Cardiac muscle cell (in vitro differentiated cells and primary cell): Measurements from ENCODE around the gene PTPN4. TPM values are rescaled to one million over a fixed set of nuclear protein-coding genes. Genes with fewer than 3 reads are reported as not detected.

Experiments used
- DNase-seq, 2 donors: peaks; one replicate each; pipeline versions ENCODE4 v3.0.0 to v3.0.0-alpha.2; 2010 to 2017; ENCODE audit warnings: low read depth in 1 of 2, low spot score in 1 of 2
- H3K27ac ChIP-seq: fragments of 200-600 bp; sonication (generic); 2 replicates; pipeline ENCODE4 v1.5.1; 2016
- H3K27me3 ChIP-seq: fragments of 200-600 bp; sonication (generic); 2 replicates; pipeline ENCODE4 v1.6.0; 2016; ENCODE audit warnings: control low read depth
- H3K36me3 ChIP-seq: fragments of 200-600 bp; sonication (generic); 2 replicates; pipeline ENCODE4 v1.5.1; 2016; ENCODE audit warnings: control low read depth
- H3K4me1 ChIP-seq: fragments of 200-600 bp; sonication (generic); 2 replicates; pipeline ENCODE4 v1.8.1; 2017; ENCODE audit warnings: low read depth, mild to moderate bottlenecking, mixed run types
- H3K4me3 ChIP-seq: fragments of 200-600 bp; sonication (generic); 2 replicates; pipeline ENCODE4 v1.5.1; 2016; ENCODE audit warnings: mild to moderate bottlenecking
- H3K9me3 ChIP-seq: fragments of 200-600 bp; sonication (generic); 2 replicates; pipeline ENCODE4 v1.5.1; 2017; ENCODE audit warnings: low read depth, mild to moderate bottlenecking, control low read depth
- polyA plus RNA-seq: library from polyadenylated mRNA; unstranded; fragments of >200 nt; fragmentation: Nextera tagmentation; extraction: Ambion mirVana; gene quantifications from 2 replicates; pipeline ENCODE4 v1.2.1, GENCODE V29; 2016
- total RNA-seq: library from RNA; depleted of rRNA; stranded (reverse); fragments of >200 nt; gene quantifications from 2 replicates; pipeline ENCODE4 v1.2.3, GENCODE V29; 2016
- TF ChIP-seq, protein P1 (sequence below): IDR thresholded peaks from 2 replicates; pipeline ENCODE4 v1.5.1; 2012; ENCODE audit warnings: low read depth, mild to moderate bottlenecking, low read length

PTPN4 gene
- total and polyA plus RNA-seq, 2 experiments from 2014 or later, result 26.3 to 70.3 TPM

DNA sequence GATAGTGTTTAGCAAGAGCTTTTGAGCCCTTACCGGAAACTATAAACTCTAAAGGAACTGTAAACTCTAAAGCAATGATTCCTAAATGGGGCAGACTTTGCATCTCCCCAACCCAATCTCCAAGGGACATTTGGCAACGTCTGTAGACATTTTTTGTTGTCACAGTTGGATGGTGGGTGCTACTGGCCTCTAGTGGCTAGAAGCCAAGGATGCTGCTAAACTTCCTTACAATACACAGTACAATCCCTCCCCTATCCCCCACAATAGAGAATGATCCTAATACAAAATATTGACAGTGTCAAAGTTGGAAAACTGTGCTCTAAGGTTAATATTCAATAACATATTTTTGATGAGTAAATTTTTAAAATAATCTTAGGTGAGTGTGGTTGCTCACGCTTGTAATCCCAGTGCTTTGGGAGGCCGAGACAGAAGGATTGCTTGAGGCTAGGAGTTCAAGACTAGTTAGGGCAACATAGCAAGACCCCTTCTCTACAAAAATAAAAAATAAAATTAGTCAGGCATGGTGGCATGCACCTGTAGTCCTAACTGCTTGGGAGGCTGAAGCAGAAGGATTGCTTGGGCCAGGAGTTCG lies 66.7 kb downstream of the PTPN4 start:
- TF ChIP-seq, protein P1, sequence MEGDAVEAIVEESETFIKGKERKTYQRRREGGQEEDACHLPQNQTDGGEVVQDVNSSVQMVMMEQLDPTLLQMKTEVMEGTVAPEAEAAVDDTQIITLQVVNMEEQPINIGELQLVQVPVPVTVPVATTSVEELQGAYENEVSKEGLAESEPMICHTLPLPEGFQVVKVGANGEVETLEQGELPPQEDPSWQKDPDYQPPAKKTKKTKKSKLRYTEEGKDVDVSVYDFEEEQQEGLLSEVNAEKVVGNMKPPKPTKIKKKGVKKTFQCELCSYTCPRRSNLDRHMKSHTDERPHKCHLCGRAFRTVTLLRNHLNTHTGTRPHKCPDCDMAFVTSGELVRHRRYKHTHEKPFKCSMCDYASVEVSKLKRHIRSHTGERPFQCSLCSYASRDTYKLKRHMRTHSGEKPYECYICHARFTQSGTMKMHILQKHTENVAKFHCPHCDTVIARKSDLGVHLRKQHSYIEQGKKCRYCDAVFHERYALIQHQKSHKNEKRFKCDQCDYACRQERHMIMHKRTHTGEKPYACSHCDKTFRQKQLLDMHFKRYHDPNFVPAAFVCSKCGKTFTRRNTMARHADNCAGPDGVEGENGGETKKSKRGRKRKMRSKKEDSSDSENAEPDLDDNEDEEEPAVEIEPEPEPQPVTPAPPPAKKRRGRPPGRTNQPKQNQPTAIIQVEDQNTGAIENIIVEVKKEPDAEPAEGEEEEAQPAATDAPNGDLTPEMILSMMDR, result peak; percentile 62
- no peaks in the 10 kb centered on the region for H3K36me3 ChIP-seq
- peak; percentile 27 to 48 for DNase-seq

DNA sequence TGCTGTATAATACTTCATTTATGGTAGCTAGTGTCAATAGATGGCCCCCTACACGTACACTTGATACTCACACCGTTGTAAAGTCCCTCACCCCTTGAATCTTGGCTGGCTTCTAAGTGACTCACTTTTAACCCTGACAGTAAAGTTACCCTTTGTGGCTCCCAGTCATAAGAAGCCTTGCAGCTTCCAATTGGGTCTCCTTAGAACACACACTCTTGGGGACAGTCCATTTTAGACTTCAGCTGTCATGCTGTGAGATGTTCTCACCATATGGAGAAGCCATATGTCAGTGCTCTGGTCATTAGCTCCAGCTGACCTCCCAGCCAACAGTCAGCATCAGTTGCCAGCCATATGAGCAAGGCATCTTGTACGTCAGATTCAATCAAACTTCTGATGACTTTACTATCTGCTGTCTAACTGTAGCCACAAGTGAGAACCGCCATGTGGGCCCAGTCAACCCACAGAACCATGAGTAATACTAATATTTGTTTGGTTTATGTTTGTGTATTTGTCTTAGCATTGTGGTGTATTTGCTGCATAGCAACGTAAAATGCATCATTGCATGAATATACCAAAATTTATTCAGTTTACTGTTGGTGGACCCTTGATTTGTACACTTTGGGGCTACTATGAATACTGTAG lies 68.3 kb downstream of the PTPN4 start:
- no peaks in the 10 kb centered on the region for H3K4me1 ChIP-seq
- no peaks in the 10 kb centered on the region for H3K9me3 ChIP-seq
- no peaks in the 10 kb centered on the region for H3K36me3 ChIP-seq
- H3K27ac ChIP-seq, result no peak overlapping the region
- no peaks in the 10 kb centered on the region for H3K27me3 ChIP-seq
- peak in 1 of 2 donors; percentile 16 for DNase-seq
- H3K4me3 ChIP-seq, result no peak overlapping the region
- TF ChIP-seq, protein P1, result no peak

More for the DNA sequence above, 66.7 kb downstream of the PTPN4 start:
- H3K27ac ChIP-seq, result peak overlapping the region; percentile 5
- H3K27me3 ChIP-seq, result no peaks in the 10 kb centered on the region
- H3K4me3 ChIP-seq, result no peak overlapping the region
- H3K4me1 ChIP-seq, result no peaks in the 10 kb centered on the region
- no peaks in the 10 kb centered on the region for H3K9me3 ChIP-seq

DNA sequence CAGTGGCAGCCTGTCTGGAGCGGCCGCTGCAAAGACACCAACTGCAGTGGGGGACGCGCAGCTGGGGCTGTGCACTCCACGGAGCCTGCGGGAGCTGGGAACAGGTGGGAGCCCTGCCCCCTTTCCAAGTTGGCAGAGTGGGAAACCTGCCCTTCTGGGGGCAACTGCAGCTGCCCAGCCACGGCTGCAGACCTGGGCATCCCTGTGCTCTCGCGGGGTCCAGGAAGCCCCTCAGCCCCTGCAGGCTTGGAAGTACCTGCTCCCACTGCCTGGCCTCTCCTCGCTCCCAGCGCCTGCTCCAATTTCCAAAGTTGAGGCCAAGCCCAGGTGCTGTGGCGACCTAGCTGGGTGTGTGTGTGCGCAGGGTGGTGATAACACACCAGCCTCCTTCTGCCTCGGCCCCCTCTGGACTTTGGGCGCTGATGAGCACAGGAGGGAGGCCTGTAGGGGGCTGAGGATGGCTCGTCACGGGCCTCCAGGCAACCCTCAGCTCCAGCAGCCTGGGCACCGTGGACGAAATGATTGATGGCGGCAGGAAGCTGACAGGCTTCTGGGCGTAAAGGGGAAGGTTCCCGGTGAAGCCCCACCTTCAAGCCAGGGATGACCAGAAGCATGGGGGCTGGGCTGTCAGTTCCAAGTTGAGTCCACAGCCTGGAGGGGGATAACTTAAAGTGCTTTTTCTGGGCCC lies 76.9 kb downstream of the PTPN4 start:
- DNase-seq, result no peak
- TF ChIP-seq, protein P1, result no peak

DNA sequence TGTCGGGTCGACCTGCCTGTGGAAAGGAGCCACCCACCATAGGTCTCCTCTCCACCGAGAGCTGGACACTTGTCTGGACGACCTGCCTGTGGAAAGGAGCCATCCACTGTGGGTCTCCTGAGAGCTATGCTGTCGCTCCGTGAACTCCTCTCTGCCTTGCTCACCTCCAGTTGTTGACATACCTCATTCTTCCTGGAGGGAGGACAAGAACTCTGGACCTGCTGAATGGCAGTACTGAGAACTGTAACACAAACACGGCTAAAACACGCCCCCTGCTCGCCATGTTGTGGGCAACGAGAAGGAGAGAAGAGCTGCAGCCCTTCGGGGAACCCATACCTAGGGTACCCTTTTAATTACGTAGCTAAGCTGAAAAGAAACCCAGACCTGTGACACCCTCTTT lies 77.6 kb downstream of the PTPN4 start:
- Histone ChIP-seq H3K27ac (no peak overlapping the region), H3K4me3 (no peak overlapping the region), H3K4me1 (no peaks in the 10 kb centered on the region), H3K27me3 (no peaks in the 10 kb centered on the region), H3K9me3 (no peaks in the 10 kb centered on the region), H3K36me3 (no peaks in the 10 kb centered on the region)
- TF ChIP-seq, protein P1, result no peak
- no peak for DNase-seq

More for the DNA sequence above, 76.9 kb downstream of the PTPN4 start:
- Histone ChIP-seq H3K4me3 (no peak overlapping the region), H3K27ac (no peak overlapping the region), H3K36me3 (no peaks in the 10 kb centered on the region), H3K4me1 (no peaks in the 10 kb centered on the region), H3K27me3 (no peaks in the 10 kb centered on the region), H3K9me3 (no peaks in the 10 kb centered on the region)

DNA sequence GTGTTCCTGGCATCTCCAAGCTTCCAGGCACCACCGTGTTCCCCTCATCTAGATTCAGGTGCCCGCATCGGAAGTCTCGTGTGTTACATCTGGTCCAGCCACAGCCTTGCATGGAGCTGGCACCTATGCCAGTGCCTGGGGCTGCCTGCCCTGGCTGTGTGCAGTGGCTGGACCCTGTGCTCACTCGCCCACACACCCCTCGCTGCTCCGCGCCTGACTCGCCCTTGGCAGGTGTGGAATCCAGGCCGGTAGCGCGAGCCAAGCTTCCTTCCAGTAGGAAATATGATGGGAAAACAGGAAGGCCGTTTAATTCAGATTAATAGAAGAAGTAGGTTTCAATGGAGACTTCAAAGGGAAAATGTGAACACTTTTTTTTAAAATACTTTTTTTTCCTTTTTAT lies 78.0 kb downstream of the PTPN4 start:
- no peaks in the 10 kb centered on the region for H3K4me1 ChIP-seq
- H3K4me3 ChIP-seq, result no peak overlapping the region
- H3K36me3 ChIP-seq, result no peaks in the 10 kb centered on the region
- no peaks in the 10 kb centered on the region for H3K27me3 ChIP-seq
- no peak for DNase-seq
- H3K9me3 ChIP-seq, result no peaks in the 10 kb centered on the region
- no peak overlapping the region for H3K27ac ChIP-seq
- TF ChIP-seq, protein P1, result no peak
